GM21619 (cell line): Measurements from ENCODE around the gene BEAN1.

Source experiments
- ATAC-seq: cut with Tn5 transposase; IDR thresholded peaks from one replicate; pipeline ENCODE4 v1.9.1; 2021; ENCODE audit not compliant: unreplicated experiment

The BEAN1 gene

DNA sequence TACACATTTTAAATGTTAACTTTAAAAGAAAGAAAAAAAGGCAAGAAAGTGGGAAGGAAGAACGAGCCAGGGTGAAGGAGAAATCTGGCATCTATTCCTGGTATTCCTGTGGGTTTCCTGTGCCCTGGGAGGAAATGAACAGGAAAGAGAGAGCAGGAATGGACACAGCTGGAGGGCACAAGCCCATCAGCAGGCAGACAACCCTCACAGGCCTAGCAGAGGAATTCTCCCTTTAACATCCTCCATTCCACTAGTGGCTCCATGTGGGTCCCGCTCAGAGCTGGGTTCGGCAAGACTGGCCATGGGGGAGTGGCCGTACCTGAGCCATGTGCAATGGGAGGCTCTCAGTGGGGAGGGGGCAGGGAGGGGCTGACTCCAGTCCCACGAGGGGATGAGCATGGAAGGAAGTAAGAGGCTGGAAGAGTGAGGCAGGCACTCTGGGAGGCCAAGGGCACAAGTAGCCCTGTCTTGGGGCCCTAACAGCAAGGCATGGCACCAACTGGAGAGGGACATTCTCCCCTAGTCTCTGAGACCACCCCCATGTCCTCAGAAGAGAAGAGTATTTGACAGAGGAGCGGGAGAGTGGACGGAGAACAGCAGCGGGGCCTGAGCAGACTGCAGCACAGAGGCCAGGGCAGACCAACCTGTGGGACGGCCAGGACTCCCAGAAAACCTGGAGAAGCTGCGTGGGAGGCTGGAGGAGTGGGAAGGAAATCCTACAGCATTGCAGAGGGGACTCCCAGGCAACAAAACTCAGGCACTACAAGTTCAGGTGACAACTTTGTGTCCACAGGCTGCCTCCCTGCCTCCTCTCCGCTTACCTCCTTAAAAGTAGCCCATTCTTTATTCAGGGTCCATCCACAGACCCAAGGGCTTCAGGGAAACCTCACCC is 92.6 kb downstream of the BEAN1 start:
- no peak for ATAC-seq

DNA sequence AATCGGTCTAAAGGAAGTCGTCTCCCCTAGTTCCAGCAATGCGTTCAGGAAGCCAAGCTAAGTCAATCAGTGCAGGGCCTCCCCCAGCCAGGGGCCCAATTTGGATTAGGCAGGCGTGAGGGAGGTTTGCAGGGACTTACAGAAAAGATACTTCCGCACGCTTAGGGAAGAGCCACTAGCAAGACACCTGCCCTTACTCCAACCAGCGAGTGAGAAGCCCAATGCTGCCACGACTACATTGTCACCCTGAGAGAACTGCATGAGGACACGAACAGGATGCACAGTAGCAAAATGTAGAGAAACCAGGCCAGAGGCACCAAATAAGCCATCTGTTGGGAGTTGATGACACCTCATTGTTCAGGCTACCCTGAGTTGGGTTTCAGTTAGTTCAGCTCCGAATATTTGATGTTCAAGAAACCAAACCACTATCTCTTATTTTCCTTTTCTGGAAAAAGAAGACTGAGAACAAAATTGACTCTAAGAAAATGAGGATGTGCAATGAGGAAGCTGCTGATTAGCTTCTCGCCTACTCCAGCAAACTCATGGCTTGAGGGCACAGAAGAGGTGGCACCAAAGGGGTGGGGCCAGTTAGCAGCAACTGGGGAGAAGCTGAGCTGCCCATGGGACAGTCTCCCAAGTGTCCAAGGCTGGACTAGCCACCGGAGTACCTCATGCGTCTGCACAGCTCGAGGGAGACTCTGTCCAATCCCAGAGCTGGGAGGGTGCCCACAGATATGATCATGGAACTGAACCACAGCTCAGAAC is 93.5 kb downstream of the BEAN1 start:
- ATAC-seq = no peak

DNA sequence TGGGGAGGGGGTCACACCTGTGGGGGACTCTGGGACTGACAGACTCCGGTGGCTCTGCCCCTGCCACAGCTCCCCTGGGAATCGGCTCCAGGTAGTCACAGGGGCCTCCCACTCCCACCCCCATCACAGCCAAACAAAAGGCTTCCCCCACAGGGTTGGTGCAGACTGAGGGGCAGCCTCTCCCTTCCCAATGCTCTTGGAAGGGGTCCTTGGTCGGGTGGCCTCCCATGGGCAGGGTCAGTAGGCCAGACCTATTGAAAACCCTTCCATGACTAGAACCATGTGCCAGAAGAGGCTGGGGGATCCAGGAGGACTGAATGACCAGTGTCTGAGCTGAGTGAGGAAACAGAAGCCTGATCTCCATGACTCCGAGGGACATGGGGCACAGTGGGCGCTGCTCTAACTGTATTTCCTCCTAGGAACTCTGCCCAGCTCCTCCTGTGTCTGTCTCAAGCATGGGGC is 94.2 kb downstream of the BEAN1 start:
- ATAC-seq = no peak

DNA sequence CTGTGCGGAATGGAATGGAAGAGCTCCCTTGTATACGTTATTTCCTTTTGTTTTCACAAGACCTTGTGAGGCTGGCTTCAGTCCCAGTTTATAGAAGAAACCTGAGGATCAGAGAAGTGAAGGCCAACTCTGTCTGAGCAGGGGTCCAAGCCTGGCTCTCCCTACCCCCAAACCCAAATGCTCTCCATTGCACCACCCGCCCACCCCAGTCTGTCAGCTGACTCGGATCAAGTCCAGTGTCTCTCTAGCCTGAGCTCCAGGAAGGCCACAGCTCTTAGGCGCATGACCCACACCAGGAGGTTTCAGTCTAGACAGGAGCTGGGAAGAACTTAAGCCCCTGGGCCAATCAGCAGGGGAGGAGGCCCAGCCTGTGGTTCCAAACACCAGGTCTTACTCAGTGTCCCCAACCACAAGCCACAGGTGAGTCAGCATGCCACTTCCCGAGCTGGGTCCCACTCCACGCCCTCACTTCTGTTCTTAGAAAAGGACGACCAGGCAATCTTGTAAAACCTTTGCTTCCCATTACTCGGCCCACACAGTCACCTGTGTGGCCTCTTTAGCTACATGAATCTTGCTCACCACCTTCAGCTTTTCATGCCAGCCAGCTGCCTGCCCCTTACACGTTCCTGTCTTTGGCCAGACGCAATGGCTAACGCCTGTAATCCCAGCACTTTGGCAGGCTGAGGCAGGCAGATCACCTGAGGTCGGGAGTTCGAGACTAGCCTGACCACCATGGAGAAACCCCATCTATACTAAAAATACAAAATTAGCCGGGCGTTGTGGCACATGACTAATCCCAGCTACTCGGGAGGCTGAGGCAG is 95.1 kb downstream of the BEAN1 start:
- ATAC-seq = peak; percentile 68

DNA sequence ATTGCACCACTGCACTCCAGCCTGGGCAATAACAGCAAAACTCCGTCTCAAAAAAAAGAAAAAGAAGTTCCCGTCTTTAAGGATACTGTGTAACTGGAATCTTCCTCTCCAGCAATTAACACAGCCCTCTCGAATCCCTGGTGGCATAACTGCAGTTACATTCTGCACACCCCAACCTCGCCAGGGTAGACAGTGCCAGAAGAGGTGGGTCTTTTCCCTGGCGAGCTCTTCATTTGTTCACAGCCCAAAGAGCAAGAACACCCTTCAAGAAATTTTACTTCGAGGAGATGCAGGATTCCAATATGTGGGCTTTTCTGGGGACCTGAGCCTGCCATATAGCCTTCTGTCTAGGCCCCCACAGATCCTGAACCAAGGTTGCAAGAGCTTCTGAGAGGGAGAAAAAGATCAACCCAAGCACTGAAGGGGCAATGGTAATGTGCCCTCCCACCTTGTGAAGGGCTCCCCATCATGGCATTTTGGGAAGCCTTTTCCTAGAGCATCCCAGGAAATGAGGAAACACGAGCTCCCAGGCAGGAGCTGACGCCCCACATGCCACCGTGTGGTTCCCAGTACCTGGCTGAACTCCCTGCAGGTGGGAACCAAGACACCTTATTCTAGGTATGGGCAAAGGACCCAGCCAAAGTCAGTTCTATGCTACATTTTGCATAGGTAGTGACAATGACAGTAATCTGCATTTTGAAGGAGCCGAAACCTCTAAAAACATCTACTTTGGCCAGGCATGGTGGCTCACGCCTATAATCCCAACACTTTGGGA is 95.9 kb downstream of the BEAN1 start:
- no peak for ATAC-seq

DNA sequence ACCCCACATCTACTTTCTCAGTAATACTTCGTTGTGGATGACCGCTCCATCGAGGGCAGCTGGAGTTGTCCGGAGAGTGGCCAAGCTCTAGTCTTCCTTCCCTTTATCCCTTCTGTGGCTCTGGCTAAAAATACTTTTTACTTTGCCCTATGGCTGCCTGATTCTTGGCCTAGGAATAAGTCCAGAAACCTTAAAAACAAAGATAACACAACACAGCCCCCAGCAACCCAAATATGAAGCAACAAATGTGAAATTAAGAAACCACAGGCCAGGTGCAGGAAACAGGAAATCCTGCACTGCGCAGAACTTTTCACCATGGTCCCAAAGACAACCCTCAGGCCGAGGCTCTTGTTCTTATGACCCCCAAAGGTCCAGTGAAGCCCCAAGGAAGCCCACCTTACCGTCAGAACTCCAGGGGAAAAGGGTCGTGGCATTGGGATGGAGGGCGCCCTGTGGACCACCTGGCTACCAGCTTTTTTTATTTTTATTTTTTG is 96.8 kb downstream of the BEAN1 start:
- ATAC-seq = peak; percentile 38

DNA sequence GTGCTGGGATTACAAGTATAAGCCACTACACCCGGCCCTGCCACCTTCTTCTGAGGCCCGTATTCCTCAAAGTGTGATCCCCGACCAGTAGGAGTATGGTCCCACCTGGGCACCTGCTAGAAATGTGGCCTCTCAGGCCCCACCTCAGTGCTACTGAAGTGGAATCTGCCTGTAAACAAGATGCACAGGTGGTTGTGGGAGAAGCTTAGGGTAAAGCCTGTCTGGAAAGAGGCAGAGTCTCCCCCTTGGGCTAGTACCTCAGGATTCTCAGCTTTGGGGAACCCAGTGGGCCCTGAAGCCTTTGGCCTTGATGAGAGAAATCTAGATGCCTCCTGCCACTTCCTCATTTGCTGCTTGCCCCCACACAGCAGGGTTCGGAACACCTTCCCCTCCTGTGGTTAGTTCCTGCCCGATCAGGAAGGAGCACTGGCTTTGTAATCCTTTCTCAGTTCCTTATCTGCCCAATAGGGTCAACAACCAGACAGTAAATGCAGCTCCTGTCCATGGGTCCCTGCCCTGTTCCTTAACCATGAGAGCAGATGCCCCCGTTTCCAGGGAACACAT is 97.6 kb downstream of the BEAN1 start:
- peak; percentile 48 for ATAC-seq

DNA sequence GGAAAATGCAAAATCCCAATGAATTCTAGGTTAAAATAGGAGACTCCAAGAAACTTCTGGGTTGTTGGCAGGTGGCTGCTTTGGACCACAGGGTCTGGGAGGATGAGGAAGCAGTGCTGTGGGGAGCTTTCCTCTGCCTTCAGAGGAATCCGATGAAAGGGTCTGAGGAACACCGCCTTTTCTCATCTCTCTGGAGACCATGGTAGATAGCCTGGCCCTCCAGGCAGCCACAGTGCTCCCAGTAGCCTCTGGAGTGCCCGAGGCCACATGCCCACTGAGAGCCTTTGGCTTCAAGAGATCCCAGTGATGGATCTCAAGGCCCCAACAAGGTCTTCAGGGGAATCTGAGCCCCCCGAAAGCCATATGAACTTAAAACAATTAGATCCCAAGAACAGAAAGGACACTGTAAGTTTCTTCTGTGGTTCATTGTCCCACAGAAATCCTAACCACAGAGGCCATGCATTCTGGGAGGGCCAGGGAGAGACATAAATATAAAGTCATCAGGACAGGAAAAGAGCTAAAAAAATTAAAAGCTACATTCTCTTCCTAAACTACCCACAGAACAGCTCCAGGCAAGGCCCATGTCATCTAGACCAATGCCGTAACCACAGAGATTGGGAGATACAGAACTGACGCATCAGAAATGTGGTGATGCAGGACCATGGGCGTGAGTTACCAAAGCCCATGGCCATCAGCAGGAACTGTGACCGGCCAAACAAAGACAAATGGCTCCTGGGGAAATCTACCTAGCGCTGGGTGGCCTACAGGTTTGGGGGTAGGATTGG is 98.5 kb downstream of the BEAN1 start:
- ATAC-seq = no peak

DNA sequence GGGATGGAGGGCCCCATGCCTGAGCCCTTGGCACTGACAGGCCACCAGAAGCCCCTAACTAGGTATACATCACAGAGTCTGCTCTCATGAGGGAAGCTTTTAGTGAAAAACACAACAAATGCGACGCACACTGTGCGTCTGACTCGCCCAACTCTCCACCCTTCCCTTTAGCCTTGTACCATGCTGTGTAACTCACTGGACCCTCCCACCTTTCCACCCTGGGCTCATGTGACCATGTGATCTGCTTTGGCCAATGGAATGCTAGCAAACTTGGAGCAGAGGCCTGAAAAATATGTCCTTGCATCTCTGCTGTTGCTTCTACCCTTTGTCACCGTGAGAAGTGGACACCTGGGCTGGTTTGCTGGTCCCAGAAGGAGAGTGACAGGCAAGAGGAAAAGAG is 101.2 kb downstream of the BEAN1 start:
- no peak for ATAC-seq

DNA sequence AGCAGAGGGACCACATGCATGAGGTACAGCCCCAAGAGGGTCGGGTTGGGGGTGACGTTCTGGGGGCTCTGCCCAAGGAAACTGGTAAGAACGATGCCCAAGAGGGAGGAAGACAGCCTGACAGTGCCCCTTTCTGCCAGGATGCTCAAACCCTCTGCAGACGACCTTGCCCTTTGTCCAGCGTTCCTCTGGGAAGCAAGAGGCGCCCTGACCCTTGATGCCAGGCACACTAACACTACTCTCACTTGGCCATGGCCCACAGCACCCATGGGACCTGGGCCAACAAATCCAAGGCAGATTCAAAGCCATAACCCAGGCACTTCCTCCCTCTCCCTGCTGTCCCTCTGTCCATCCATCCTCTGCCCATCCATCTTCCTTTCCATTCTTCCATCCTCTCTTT is 102.4 kb downstream of the BEAN1 start:
- no peak for ATAC-seq
